Astrocyte of the hippocampus (primary cell): ENCODE measurements around the gene CKS1B.

Experiments
- DNase-seq: peaks from one replicate; pipeline ENCODE4 v3.0.0; 2011; ENCODE audit warnings: low read depth, low spot score

CKS1B gene

DNA sequence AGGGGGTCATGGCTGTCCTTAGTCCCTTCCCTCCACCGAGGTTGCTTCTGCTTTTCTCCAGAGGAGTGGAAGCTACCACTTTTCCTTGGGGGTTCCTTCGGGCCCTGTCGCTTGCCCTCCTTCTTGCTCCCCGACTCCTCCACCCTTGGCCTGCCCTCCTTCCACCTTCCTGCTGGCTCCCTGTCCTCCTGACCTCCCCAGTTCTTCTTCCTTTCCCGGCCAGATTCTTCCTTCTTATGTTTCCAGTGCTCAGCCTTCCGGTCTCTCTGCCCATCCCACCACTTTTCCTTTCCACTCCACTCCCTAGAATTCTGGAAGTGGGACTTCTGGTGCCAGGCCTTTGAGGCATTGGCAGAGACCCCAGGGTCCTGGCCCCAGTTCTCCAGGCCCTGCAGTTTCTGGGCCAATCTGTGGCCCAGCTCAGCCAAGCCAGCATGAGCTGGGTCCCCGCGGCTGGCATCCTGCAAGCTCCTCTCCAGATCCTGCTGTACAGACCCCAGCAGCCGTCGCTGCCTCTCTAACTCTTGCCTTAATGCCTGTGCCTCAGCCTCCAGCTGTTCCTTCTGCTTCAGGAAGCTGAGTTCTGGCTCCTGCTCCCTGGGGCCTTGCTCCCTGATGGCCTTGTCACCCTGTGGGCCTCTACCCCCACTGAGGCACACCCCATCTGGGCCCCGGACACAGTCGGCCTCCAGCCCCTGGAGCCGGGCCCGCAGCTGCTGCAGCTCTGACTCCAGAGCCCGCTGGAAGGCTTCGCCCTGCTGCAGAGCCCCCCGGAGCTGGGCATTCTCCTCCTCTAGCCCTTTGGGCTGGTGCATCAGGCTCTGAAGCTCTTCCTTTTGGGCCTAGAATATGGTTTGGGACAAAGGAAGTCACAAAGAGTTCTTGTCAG lies 28.3 kb upstream of the CKS1B start:
- no peak for DNase-seq

GRCh38 chr1:154948079-154948478 lies 26.4 kb upstream of the CKS1B start:
- DNase-seq, result no peak

GRCh38 chr1:154951901-154952657 lies 22.4 kb upstream of the CKS1B start:
- DNase-seq, result no peak

GRCh38 chr1:154952664-154953063 lies 21.8 kb upstream of the CKS1B start:
- no peak for DNase-seq

DNA sequence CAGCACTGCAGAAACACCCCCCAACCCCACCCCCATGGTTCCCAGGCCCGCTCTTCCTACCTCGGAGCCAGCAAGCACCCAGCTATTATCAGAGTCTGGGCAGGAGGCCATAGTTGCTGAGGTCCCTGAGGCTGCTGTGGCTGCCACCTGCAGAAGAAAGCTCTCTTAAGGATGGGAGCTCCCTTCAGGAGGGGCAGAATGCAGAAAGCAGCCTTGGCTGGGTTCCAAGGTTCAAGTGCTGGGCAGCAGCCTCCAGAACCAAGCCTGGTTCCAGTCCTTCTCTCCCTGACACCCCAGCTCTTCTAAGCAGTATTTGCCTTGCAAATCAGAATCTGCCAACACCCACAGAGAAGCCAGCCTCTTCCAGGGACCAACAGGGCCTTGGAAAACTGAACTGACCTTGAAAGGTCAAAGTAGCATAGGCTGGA lies 20.9 kb upstream of the CKS1B start:
- no peak for DNase-seq

- no peak for DNase-seq
Observed at GRCh38 chr1:154954541-154954940, 19.9 kb upstream of the CKS1B start.

- peak; percentile 92 for DNase-seq
Observed at GRCh38 chr1:154955039-154955717, 19.3 kb upstream of the CKS1B start.

DNA sequence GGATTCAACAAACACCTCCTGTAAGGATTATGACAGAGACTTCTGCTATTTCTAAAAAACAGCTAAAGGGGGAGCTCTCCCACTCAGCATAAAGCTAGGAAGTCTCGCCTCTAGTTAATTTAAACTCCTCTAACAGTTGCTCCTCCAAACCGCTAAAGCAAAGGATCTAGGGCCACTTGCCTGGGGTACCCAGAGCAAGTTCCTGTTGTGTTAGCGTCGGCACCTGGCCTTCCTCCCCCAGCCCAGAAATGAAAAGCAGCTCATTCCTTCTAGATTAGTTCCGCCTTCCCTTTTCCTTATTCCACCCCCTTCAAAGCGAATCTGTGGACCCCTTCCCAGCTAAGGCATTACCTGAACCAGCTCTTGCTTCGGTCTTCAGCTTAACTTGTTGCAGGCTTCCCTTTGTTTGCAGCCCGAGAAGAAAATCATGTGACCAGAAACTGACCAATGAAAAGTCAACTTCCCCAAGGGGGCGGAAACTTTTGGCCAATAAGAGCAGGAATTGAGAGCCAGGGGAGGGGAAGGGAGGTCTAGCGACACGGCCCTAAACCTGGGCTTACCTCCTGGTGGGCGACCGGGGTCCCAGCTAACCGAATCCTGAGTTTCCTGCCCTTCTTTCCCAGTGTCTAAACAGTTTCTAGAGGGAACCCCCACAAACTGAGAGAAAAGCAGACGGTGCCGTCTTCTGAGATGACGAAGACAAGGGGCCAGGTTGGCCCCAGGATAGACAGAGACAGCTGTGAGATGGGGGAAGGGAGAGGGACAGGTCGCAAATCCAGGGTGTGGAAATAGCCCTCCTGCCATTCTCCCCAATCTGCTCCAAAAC lies 18.6 kb upstream of the CKS1B start, which contains the start of gene PBXIP1:
PBXIP1 (minus strand) TSS at position 382 of the 826 bp plus-strand sequence. CDS start 2,378 bp downstream, outside the sequence.
- peak; percentile 95 for DNase-seq

DNA sequence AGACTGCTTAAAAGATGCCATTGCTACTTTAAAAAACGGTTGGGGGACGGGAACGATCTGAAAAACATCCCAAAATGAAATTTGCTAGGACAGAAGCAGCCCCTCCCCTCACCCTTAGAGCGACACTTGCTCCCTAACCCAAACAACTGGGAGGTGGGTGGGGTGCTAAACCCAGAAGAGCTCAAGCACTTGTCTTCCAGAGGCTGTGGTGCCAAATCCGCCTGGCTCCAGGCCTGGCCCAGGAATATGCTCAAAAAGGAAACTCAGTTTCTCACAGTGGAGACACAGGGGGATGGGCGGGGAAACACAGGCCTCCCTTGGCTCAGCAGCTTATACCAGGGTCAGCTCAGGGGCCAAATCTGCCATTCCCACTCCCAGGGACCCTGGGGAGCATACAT lies 17.9 kb upstream of the CKS1B start:
- peak; percentile 28 for DNase-seq

DNA sequence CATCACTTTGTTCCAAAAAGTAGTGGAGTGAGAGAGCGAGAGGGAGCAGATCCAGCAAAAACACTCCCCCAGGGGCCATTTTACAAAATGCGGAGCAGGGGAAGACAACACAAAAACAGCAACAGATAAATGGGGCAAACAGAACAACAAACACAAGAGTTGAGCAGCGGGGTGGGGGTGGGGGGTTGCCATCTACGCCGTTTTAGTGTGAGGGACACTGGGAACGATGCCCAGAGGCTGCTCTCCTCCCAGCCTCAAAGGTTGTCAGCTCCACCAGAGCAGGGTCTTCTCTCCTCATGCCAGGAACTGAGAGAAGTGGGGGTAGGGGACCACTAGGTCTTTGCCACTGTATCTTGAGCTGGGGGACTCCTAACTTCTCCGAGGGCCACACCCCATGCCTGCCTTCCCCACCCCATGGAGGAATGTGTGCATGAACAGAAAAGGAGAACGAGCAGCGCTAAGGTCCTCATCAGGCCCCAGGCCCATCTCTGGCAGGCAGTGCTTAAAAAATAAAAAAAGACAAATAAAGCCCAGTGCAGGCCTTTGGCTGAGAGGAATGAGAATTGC lies 17.3 kb upstream of the CKS1B start:
- peak; percentile 9 for DNase-seq

DNA sequence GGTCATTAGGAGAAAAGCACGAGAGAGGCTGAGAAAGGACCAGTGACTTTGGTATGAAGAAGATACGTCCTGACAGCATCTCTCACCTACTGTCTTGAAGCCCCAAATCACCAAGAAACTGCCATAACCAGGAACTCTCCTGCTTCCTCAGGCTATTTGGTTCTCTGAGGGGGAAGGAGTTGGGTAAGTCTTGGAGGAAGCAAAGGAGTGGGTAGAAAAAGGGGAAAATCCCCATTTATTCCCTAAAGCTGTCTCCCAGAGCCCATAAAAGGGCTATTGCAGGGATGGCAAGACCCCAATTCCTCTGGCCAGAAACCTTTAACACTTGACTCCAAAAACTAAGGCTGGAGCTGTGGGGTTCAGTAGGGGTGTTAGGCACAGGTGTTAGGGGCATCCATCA lies 16.4 kb upstream of the CKS1B start:
- DNase-seq, result no peak

DNA sequence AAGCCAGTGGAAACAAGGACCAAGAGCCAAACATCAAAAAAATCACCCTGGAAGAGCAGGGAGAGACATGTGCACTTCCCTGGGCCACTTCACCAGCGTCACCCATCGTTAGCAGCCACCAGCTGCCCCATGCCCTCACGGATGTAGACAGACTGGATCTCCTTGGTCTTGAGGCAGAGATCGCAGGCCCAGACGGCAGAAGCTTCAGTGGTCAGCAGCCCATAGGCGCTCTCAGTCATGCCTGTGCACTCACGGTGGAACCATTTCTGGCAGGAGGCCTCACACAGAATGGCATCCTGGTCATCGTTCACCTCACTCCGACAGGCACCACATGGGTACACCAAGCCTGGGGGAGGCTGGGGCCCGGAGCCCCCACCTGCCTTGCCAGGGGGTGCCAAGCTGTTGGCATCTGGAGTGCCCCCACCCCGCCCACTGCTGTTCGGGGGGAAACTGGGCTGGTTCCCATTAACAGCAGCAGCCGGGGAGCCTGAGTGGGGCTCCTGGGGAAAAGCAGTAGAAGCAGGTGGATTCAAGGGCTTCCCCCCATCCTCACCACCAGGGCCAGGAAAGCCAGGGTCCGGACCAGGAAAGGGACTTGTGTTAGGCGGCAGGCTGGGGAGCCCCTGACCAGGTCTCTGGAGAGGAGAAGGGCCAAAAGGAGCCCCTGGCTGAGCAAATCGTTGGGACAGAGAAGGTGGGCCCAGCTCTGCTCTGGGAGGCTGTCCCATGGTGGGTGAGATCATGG lies 15.6 kb upstream of the CKS1B start:
- DNase-seq, result no peak

GRCh38 chr1:154959426-154959780 lies 15.1 kb upstream of the CKS1B start:
- no peak for DNase-seq

DNA sequence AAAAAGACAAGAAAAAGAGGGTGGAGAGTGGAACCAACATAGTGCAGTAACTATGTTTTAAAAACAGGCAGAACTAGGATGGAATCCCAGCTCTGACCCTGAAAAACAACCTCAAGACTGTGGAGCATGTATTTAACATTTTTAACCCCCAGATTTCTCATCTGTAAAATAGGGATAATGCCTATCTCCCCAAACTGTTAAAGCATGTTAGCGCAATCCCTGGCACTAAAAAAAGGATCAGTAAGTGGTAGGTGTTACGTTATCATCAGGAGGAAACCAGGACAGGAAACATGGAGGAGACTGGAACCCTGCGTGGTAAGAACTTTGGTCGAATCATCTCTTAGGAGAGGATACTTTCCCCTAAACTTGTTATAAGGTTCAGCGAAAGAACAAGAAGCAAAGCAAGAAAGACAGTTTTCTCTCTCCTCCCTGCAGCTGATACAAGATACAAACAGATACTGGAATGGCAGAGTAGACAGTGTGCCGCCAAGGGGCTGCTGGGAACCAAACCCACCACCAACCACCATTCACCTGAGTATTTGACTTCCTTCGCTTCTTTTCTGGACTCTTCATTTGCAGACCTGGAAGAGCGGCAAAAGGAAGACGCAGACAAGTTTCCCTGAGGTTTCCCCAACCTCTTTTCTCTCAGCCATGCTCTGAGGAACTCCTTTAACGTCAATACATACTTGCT lies 13.9 kb upstream of the CKS1B start:
- DNase-seq, result no peak

GRCh38 chr1:154961207-154962155 lies 13.0 kb upstream of the CKS1B start, which contains the start of gene PYGO2:
PYGO2 (minus strand) TSS chr1:154961782; CDS start chr1:154961576, 206 bp downstream.
- DNase-seq, result peak; percentile 92

DNA sequence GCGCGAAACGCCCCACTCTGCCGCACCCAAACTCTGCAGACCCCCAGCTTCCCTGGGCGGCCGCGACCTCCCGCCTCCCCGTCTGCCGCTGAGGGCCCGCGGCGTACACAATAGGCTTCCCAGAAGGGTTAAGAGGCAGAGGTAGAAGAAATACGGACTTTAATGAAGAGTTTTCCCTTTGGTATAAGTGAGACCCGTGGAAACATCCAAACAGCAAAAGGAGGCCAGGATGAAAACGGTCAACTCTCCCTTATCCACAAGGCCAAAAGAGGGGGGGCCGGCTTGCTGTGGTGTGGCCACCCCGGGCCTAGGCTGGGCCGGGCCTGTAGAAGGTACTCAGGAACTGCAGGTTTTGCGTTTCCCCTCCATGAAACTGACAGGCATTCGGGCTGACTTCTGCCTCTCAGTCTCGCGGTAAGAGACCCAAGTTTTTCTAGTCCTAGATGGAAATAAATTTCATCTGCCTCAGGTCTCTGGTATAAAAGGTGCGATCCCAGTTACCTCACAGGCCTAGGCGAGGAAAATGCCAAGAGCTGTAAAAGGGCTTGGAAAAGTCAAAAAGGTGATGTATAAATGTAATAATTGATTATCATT lies 12.2 kb upstream of the CKS1B start:
- no peak for DNase-seq

DNA sequence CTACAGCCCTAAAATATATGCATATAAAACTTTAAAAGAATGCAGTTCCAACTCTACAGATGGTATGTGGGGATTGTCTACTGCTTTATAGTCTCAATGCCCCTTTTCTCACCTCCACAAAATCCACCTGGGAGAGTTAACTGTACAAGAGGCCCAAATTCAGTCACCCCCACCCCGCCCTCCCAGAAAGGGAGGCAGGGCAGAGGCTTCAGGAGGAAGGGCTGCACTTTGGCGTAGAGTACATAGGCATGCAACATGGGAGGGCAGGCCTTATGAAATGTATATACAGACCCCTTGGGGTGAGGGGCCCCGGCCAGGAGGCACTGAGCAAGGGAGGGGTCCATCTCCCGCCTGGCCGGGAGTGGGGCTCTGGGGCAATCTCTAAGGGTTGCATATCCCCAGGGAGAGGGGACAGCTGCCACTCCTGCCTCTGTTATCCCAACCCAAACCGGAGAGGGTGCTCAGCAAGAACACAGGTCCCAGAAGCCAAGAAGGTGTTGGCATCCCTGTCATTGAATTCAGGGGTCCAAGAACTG lies 11.6 kb upstream of the CKS1B start:
- DNase-seq, result no peak

GRCh38 chr1:154963643-154964042 lies 10.8 kb upstream of the CKS1B start:
- DNase-seq, result no peak
